ENCODE measurements around the gene CTRB1. TPM values are rescaled to one million over a fixed set of nuclear protein-coding genes. Genes with fewer than 3 reads are reported as not detected.
"Not testable (repeated sequence)": the region's sequence is repeated elsewhere in the genome, so short reads cannot be mapped to it uniquely, and the experiment has no call there.

The CTRB1 gene
- total RNA-seq, 1 experiment from 2014 or later: not detected

DNA sequence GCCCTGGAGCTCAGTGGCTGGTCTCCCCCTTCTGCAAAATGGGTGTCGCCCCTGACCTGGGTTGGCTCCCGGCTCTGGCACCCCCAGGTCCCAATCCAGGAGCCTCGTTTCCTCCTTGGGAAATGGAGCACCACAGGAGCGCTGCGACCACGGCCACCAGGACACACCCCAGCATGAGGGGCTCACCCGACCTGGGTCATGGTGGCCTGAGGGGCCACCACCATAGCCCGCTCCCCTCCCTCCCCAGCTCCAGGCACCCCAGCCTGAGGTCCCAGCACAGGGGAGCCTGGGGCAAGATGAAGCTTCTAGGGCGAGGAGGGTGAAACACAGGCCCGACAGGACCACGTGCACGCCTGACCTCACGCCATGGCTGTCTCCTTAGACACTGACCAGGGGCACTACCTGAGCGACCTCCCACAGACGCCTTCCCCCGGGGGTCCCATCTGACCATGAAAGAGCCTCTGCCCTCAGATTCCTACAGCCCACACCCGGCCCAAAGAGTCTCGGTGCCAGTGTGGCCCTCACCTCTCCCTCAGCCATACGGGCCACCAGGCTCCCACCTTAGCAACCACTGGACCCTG is 20.8 kb downstream of the CTRB1 start:
- DNase-seq (ENCODE audit: low spot score): no peak

- DNase-seq (ENCODE audit: low spot score): not testable (repeated sequence)
These were observed 21.8 kb downstream of the CTRB1 start for GRCh38 chr16:75240633-75241032.

GRCh38 chr16:75241412-75241811 is 22.6 kb downstream of the CTRB1 start:
- no peak for DNase-seq (ENCODE audit: low spot score)

DNA sequence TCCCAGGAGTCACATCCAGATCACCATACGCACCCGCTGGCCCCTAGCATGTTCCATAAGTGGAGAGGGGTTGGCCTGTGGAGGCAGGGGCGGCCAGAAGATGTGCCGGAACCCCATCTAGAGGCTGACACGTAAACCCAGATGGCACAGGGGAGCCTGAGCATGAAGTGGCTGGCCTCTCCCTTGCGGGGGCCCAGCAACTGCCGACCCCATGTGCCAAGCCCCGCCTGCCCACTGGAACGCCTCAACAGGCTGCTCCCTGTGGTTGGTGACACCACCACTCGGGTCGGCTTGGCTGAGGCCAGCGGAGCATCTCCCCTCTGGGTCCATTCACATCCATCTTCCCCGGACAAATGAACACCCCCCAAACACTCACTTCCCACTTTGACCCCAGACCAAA is 23.2 kb downstream of the CTRB1 start:
- DNase-seq (ENCODE audit: low spot score): no peak

DNA sequence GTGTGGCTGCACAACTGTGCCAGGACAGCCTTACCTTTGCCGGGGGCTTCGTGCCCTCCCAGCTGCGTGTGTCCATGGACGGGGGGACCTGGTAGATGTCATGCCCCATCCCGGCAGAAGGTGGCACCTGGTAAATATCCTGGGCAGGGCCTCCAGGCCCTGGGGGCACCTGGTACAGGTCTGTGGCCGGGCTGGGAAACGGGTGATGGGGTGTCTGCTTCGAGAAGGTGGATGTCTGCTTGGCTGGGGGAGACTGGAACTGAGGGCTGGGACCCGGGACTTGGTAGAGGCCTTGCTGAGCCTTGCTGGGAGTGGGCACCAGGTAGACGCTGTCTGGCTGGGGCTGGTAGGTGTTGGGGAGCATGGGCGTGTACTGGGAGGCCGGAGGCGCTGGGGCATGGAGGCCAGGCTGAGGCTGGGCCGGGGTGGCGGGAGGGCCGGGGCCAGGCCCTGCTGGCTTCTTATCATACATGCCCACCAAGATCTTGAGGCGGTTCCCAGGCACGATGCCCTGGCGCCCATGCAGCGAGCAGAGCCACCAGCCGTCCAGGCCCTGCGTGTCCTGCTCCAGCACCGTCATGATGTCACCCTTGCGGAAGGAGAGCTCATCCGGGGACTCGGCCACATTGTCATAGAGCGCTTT is 23.8 kb downstream of the CTRB1 start:
- DNase-seq (ENCODE audit: low spot score): not testable (repeated sequence)

GRCh38 chr16:75243667-75244224 is 25.0 kb downstream of the CTRB1 start:
- DNase-seq (ENCODE audit: low spot score): no peak

DNA sequence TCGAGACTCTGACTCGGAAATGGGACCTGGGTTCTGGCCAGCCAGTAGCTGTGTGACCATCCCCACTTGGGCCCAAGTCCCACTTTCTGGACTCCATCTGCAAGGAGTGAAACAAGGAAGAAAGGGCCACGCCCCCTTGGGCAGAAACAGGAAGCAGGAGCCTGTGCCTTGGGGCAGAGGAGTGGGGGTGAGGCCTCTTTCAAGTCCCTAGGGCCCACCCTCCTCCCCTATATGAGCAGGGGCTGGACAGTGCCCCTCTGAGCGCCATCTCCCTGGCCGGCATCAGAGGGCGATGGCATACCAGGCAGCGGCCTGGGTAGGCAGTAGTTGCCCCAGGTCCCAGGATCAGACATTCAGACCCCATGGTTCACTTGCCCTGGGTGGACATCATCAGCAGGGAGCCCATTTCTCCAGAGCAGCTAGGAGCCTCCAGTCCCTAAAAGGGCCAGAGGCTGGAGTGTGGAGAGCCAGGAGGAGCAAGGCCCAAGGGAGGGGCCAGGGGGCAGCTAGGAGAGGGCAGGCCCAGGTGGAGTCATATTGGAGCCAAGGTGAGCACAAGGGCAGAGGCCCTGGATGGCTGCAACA is 25.5 kb downstream of the CTRB1 start:
- DNase-seq (ENCODE audit: low spot score): peak; percentile 25

DNA sequence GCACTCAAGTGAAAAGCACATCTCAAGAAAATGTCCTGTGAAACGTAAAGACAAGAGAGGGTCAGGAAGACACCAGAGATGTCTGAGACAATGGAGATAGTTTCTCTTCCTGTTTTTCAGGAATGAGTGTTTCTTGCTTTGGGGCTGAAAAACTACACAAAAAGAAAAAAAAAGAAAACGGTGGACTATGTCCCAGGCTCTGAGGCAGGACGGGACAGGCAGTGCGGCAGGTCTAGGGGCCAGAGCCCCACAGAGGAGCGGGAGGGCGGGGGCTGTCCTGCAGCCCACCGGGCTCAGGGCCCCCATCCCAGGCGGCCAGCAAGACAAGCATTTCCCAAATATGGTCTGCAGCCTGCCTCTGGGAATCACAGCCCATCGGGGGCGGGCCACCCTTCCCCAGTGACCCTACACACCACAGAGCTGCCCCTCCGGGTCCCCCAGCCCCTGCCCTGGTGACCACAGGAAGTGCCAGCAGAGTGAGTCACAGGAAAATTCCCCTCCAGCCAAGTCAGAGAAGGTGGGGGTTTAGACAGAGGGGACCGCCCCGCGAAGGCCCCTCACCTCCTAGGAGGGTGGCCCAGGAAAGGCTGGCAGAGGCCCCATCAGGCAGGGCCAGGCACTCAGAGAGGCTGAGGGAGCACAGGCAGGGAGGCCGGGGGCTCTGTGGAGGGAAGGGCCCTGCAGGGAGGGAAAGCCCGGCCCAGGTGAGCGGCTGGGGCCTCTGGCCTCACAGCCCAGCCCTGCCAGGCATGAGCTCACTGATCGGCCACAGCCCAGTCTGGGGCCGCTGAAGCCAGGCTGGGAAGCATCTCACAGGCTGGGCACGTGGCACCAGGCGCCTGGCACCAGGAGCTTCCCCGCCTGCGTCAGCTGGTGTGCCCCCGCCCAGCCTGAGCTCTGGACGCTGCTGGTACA is 26.3 kb downstream of the CTRB1 start:
- DNase-seq (ENCODE audit: low spot score): peak; percentile 86

GRCh38 chr16:75246504-75247205 is 27.9 kb downstream of the CTRB1 start:
- no peak for DNase-seq (ENCODE audit: low spot score)

DNA sequence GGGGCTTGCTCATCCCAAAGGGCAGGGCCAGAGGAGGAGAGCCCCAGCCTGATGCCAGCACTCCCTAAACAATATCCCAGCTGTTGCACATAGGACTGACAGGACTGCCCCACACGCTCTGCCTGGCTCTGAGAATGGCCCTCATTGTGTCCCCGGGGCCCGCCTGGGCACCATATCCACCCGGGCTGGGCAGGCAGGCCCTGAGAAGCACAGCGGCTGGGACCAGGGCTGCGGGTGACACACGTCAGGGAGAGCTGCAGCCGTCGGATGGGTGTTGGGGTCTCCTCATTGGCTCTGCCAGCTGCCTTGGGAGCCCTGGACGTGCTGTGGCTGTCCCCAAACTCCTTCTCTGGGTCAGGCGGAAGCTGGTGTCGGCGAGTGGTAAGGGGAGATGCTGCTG is 28.5 kb downstream of the CTRB1 start:
- no peak for DNase-seq (ENCODE audit: low spot score)

GRCh38 chr16:75248142-75248535 is 29.4 kb downstream of the CTRB1 start:
- DNase-seq (ENCODE audit: low spot score): no peak

GRCh38 chr16:75248536-75249380 is 30.0 kb downstream of the CTRB1 start:
- no peak for DNase-seq (ENCODE audit: low spot score)

- no peak for DNase-seq (ENCODE audit: low spot score)
These were observed 30.7 kb downstream of the CTRB1 start for GRCh38 chr16:75249441-75249840.

GRCh38 chr16:75250089-75250808 is 31.5 kb downstream of the CTRB1 start:
- peak; percentile 83 for DNase-seq (ENCODE audit: low spot score)

DNA sequence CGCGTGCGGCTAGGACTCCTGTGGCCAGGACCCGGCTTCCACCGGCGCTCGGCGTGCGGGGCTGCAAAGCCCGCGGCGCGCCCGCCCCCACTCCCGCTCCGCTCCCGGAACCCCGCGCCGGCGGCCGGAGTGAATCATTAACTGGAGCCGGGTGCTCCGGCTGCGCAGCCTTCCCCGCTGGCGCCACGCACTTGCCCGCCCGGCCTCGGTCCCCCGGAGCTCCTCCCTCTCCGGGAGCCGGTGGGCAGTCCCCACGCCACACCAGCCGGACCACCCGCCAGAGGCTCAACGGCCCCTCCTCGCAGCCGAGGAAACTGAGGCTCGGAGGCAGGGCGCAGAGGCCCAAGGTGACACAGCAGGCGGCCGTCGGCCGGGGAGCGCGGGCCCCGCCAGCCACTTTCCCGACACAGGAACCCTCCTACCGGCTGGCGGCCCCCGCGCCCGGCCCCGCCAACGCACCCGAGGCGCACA is 32.1 kb downstream of the CTRB1 start:
- DNase-seq (ENCODE audit: low spot score): peak; percentile 75

DNA sequence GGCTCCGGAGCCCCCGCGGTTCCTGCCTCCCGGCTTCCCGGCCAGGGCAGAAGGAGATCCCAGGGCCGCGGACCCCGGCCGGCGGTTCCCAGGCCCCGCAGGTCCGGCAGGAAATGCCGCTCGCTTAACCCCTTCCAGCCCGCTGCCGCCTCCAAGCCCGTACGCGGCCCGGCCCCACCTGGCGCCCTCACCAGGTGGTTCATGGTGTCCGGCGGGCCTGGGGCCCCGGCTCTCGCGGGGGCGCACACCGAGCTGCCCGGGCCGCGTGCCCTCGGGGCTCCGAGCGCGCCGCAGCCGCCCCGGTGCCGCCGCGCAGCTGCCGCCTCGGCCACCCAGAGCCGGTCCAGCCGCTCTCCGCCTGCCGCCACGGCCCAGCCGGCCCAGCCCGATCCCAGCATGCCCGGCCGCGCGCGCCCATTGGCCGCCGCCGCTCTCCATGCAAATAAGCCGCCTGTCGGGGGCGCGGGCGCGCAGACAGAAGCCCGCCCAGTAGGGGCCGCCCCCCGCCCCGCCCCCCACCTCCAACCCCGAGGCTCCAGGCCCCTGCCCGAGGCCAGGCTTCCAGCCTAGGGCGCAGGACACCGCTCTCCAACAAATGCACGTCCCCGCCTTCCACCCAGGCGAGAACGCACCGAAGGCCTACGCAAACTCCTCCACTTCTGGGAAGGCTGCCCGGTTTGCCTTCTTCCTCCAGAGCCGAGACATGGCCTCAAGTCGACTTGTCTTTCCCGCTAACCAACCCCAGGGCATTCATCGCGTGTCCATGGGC is 32.7 kb downstream of the CTRB1 start, which contains the start of gene BCAR1:
TSS of gene BCAR1 (minus strand) at position 345 of the 769 bp plus-strand sequence. CDS start at position 203, 142 bp downstream.
- peak; percentile 83 for DNase-seq (ENCODE audit: low spot score)

- DNase-seq (ENCODE audit: low spot score): no peak
These were observed 33.5 kb downstream of the CTRB1 start for GRCh38 chr16:75252049-75252864.
